ENCODE measurements around the gene DZIP1. TPM values are rescaled to one million over a fixed set of nuclear protein-coding genes. Genes with fewer than 3 reads are reported as not detected.

The DZIP1 gene
- polyA plus RNA-seq, 4 donors: 1.4 to 7.5 (median 3.2) TPM; not detected in 1

GRCh38 chr13:95541911-95542474 lies 102.5 kb downstream of the DZIP1 start:
- no peaks in the 10 kb centered on the region for H3K9me3 ChIP-seq (ENCODE audit: control insufficient read depth in 2 of 2, insufficient read depth in 1 of 2, low read depth in 1 of 2, low read length in 1 of 2)
- no peak for FAIRE-seq

GRCh38 chr13:95541308-95541707 lies 103.2 kb downstream of the DZIP1 start:
- no peak for FAIRE-seq
- no peaks in the 10 kb centered on the region for H3K27me3 ChIP-seq (ENCODE audit: control insufficient read depth in 3 of 3, insufficient read depth in 3 of 3, low read length in 3 of 3)
- no peaks in the 10 kb centered on the region for H3K9me3 ChIP-seq (ENCODE audit: control insufficient read depth in 2 of 2, insufficient read depth in 1 of 2, low read depth in 1 of 2, low read length in 1 of 2)
- DNase-seq: no peak
- no peak overlapping the region for H3K4me3 ChIP-seq (ENCODE audit: low read depth in 1 of 3, low read length in 3 of 3)
- no peaks in the 10 kb centered on the region for H3K4me1 ChIP-seq (ENCODE audit: control insufficient read depth in 3 of 3, insufficient read depth in 2 of 3, low read depth in 1 of 3, low read length in 2 of 3)
- no peaks in the 10 kb centered on the region for H3K36me3 ChIP-seq (ENCODE audit: control insufficient read depth in 3 of 3, insufficient read depth in 2 of 3, low read depth in 1 of 3, low read length in 3 of 3)
- 48 to 62% (median 58%) methylated on average over 2 of the region's 2 CpGs for WGBS, 3 donors
- no peak overlapping the region for H3K27ac ChIP-seq (ENCODE audit: low read depth in 1 of 3, low read length in 2 of 3)

More at GRCh38 chr13:95541911-95542474, 102.5 kb downstream of the DZIP1 start:
- H3K27me3 ChIP-seq (ENCODE audit: control insufficient read depth in 3 of 3, insufficient read depth in 3 of 3, low read length in 3 of 3): no peaks in the 10 kb centered on the region
- no peak overlapping the region for H3K27ac ChIP-seq (ENCODE audit: low read depth in 1 of 3, low read length in 2 of 3)
- H3K4me1 ChIP-seq (ENCODE audit: control insufficient read depth in 3 of 3, insufficient read depth in 2 of 3, low read depth in 1 of 3, low read length in 2 of 3): no peaks in the 10 kb centered on the region
- H3K4me3 ChIP-seq (ENCODE audit: low read depth in 1 of 3, low read length in 3 of 3): no peak overlapping the region
- H3K36me3 ChIP-seq (ENCODE audit: control insufficient read depth in 3 of 3, insufficient read depth in 2 of 3, low read depth in 1 of 3, low read length in 3 of 3): no peaks in the 10 kb centered on the region
- 86 to 90% (median 88%) methylated on average over 8 of the region's 8 CpGs for WGBS, 3 donors
- DNase-seq: no peak

GRCh38 chr13:95540888-95541287 lies 103.6 kb downstream of the DZIP1 start:
- no peak overlapping the region for H3K4me3 ChIP-seq (ENCODE audit: low read depth in 1 of 3, low read length in 3 of 3)
- H3K9me3 ChIP-seq (ENCODE audit: control insufficient read depth in 2 of 2, insufficient read depth in 1 of 2, low read depth in 1 of 2, low read length in 1 of 2): no peaks in the 10 kb centered on the region
- FAIRE-seq: no peak
- no peak for DNase-seq
- 43 to 67% (median 59%) methylated on average over 6 of the region's 6 CpGs for WGBS, 3 donors
- H3K4me1 ChIP-seq (ENCODE audit: control insufficient read depth in 3 of 3, insufficient read depth in 2 of 3, low read depth in 1 of 3, low read length in 2 of 3): no peaks in the 10 kb centered on the region
- H3K36me3 ChIP-seq (ENCODE audit: control insufficient read depth in 3 of 3, insufficient read depth in 2 of 3, low read depth in 1 of 3, low read length in 3 of 3): no peaks in the 10 kb centered on the region
- no peak overlapping the region for H3K27ac ChIP-seq (ENCODE audit: low read depth in 1 of 3, low read length in 2 of 3)
- H3K27me3 ChIP-seq (ENCODE audit: control insufficient read depth in 3 of 3, insufficient read depth in 3 of 3, low read length in 3 of 3): no peaks in the 10 kb centered on the region

- FAIRE-seq: no peak
- DNase-seq: peak; percentile 12 to 20
- WGBS, 3 donors: 12 to 18% (median 17%) methylated on average over 6 of the region's 6 CpGs
- Histone ChIP-seq H3K9me3 (ENCODE audit: control insufficient read depth in 2 of 2, insufficient read depth in 1 of 2, low read depth in 1 of 2, low read length in 1 of 2) (no peaks in the 10 kb centered on the region), H3K36me3 (ENCODE audit: control insufficient read depth in 3 of 3, insufficient read depth in 2 of 3, low read depth in 1 of 3, low read length in 3 of 3) (no peaks in the 10 kb centered on the region), H3K4me1 (ENCODE audit: control insufficient read depth in 3 of 3, insufficient read depth in 2 of 3, low read depth in 1 of 3, low read length in 2 of 3) (no peaks in the 10 kb centered on the region), H3K4me3 (ENCODE audit: low read depth in 1 of 3, low read length in 3 of 3) (no peak overlapping the region), H3K27me3 (ENCODE audit: control insufficient read depth in 3 of 3, insufficient read depth in 3 of 3, low read length in 3 of 3) (peaks cover 0 to 2% (median 0%) of the 10 kb centered on the region in 3 donors), H3K27ac (ENCODE audit: low read depth in 1 of 3, low read length in 2 of 3) (no peak overlapping the region)
Observed at GRCh38 chr13:95536632-95537241, 107.8 kb downstream of the DZIP1 start.

GRCh38 chr13:95535243-95535642 lies 109.3 kb downstream of the DZIP1 start:
- 34 to 75% (median 53%) methylated on average over 3 of the region's 3 CpGs for WGBS, 3 donors
- DNase-seq (peak in 1 of 2 donors; percentile 22), FAIRE-seq (no peak)
- H3K9me3 ChIP-seq (ENCODE audit: control insufficient read depth in 2 of 2, insufficient read depth in 1 of 2, low read depth in 1 of 2, low read length in 1 of 2): no peaks in the 10 kb centered on the region
- H3K27me3 ChIP-seq (ENCODE audit: control insufficient read depth in 3 of 3, insufficient read depth in 3 of 3, low read length in 3 of 3): peaks cover 0 to 2% (median 0%) of the 10 kb centered on the region in 3 donors
- no peak overlapping the region for H3K4me3 ChIP-seq (ENCODE audit: low read depth in 1 of 3, low read length in 3 of 3)
- H3K36me3 ChIP-seq (ENCODE audit: control insufficient read depth in 3 of 3, insufficient read depth in 2 of 3, low read depth in 1 of 3, low read length in 3 of 3): no peaks in the 10 kb centered on the region
- H3K27ac ChIP-seq (ENCODE audit: low read depth in 1 of 3, low read length in 2 of 3): no peak overlapping the region
- no peaks in the 10 kb centered on the region for H3K4me1 ChIP-seq (ENCODE audit: control insufficient read depth in 3 of 3, insufficient read depth in 2 of 3, low read depth in 1 of 3, low read length in 2 of 3)

- Histone ChIP-seq H3K4me1 (ENCODE audit: control insufficient read depth in 3 of 3, insufficient read depth in 2 of 3, low read depth in 1 of 3, low read length in 2 of 3) (no peaks in the 10 kb centered on the region), H3K36me3 (ENCODE audit: control insufficient read depth in 3 of 3, insufficient read depth in 2 of 3, low read depth in 1 of 3, low read length in 3 of 3) (no peaks in the 10 kb centered on the region), H3K9me3 (ENCODE audit: control insufficient read depth in 2 of 2, insufficient read depth in 1 of 2, low read depth in 1 of 2, low read length in 1 of 2) (no peaks in the 10 kb centered on the region), H3K27me3 (ENCODE audit: control insufficient read depth in 3 of 3, insufficient read depth in 3 of 3, low read length in 3 of 3) (peaks cover 0 to 2% (median 0%) of the 10 kb centered on the region in 3 donors), H3K4me3 (ENCODE audit: low read depth in 1 of 3, low read length in 3 of 3) (peak overlapping the region in 1 of 3 donors; percentile 11), H3K27ac (ENCODE audit: low read depth in 1 of 3, low read length in 2 of 3) (no peak overlapping the region)
- peak; percentile 35 to 79 for DNase-seq
- 16 to 58% (median 33%) methylated on average over 7 of the region's 7 CpGs for whole genome bisulfite sequencing, 3 donors
- no peak for FAIRE-seq
Observed at GRCh38 chr13:95533545-95534160, 110.9 kb downstream of the DZIP1 start.

GRCh38 chr13:95530178-95530577 lies 114.3 kb downstream of the DZIP1 start:
- 48 to 67% (median 54%) methylated on average over 5 of the region's 5 CpGs for WGBS, 3 donors
- DNase-seq (no peak), FAIRE-seq (no peak)
- Histone ChIP-seq H3K9me3 (ENCODE audit: control insufficient read depth in 2 of 2, insufficient read depth in 1 of 2, low read depth in 1 of 2, low read length in 1 of 2) (no peaks in the 10 kb centered on the region), H3K4me1 (ENCODE audit: control insufficient read depth in 3 of 3, insufficient read depth in 2 of 3, low read depth in 1 of 3, low read length in 2 of 3) (no peaks in the 10 kb centered on the region), H3K36me3 (ENCODE audit: control insufficient read depth in 3 of 3, insufficient read depth in 2 of 3, low read depth in 1 of 3, low read length in 3 of 3) (no peaks in the 10 kb centered on the region), H3K27ac (ENCODE audit: low read depth in 1 of 3, low read length in 2 of 3) (no peak overlapping the region), H3K4me3 (ENCODE audit: low read depth in 1 of 3, low read length in 3 of 3) (no peak overlapping the region), H3K27me3 (ENCODE audit: control insufficient read depth in 3 of 3, insufficient read depth in 3 of 3, low read length in 3 of 3) (peaks cover 0 to 2% (median 0%) of the 10 kb centered on the region in 3 donors)
